ENCODE results near the gene CEP192. TPM values are rescaled to one million over a fixed set of nuclear protein-coding genes. Genes with fewer than 3 reads are reported as not detected.
"Not testable (repeated sequence)": the region's sequence is repeated elsewhere in the genome, so short reads cannot be mapped to it uniquely, and the experiment has no call there.

The CEP192 gene
- total and polyA plus RNA-seq, 7 donors = 4.6 to 30.4 (median 19.8) TPM

DNA sequence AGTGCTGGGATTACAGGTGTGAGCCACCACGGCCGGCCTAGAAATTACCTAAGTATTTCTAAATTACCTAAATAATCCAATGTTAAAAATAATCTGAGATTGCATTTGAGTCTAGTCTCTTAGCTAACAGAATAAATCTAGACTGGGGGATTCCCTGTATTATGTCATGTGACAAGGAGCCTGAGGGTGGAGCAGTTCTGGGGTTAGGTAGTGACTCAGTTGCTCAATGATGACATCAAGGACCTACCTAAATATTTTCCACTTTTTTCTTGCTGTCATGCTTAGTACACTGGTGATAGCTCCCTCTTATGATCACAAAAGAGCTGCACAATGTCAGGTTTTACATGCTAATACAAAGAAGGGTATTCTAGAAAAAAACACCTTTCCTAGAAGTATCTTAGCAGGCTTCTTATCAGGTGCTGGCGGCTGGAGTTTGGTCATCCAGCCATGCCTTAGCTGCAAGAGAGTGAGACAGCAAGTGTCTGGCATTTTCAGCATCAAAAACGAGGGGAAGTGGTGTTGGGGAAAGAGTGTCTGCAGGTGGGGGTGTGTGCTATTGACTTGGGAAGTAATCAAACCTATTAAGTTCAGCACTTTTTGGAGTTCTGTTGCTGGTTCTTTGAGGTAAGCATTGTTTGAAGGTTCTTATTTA, 17.5 kb upstream of the CEP192 start:
- 83 to 92% methylated on average over 4 of the region's 4 CpGs for WGBS, 2 donors
- intact Hi-C loops (cut with DNase I) = no loop called here
- no peak for DNase-seq
- Histone ChIP-seq H3K27ac (no peak overlapping the region), H3K4me3 (no peak overlapping the region), H3K4me1 (no peaks in the 10 kb centered on the region), H3K27me3 (no peaks in the 10 kb centered on the region), H3K9me3 (no peaks in the 10 kb centered on the region), H3K36me3 (peaks cover 0 to 52% (median 14%) of the 10 kb centered on the region in 4 donors)
- TF ChIP-seq POLR2AphosphoS5 (IDR thresholded peaks at IDR 0.05) = no peak
- TF ChIP-seq, protein P1, sequence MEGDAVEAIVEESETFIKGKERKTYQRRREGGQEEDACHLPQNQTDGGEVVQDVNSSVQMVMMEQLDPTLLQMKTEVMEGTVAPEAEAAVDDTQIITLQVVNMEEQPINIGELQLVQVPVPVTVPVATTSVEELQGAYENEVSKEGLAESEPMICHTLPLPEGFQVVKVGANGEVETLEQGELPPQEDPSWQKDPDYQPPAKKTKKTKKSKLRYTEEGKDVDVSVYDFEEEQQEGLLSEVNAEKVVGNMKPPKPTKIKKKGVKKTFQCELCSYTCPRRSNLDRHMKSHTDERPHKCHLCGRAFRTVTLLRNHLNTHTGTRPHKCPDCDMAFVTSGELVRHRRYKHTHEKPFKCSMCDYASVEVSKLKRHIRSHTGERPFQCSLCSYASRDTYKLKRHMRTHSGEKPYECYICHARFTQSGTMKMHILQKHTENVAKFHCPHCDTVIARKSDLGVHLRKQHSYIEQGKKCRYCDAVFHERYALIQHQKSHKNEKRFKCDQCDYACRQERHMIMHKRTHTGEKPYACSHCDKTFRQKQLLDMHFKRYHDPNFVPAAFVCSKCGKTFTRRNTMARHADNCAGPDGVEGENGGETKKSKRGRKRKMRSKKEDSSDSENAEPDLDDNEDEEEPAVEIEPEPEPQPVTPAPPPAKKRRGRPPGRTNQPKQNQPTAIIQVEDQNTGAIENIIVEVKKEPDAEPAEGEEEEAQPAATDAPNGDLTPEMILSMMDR (IDR thresholded peaks at IDR 0.05) = no peak
- no peak for TF ChIP-seq POLR2A (IDR thresholded peaks at IDR 0.05)
- TF ChIP-seq EP300 (IDR thresholded peaks at IDR 0.05) = no peak

DNA sequence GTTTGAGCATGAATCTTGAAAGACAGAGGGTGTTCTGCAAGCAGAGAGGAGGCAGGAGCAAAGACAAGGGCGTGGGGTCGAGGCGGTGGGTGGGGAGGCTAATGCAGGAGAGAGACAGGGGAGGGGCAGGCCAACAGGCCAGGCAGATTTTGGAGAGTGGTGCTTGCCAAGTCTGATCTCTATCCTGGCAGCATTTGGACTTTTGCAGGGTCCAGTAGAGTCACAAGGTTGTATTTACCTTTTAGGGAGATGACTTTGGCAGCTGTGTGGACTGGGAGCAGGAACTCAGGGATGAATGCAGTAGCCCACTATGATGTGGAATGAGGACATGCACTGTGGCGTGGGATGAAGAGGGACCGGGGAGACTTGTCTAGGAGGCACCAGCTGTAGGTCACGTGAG, 15.7 kb upstream of the CEP192 start:
- no peak for DNase-seq
- intact Hi-C loops (cut with DNase I) = no loop called here
- H3K36me3 ChIP-seq = peaks cover 0 to 52% (median 14%) of the 10 kb centered on the region in 4 donors
- TF ChIP-seq POLR2AphosphoS5 (IDR thresholded peaks at IDR 0.05) (no peak), EP300 (IDR thresholded peaks at IDR 0.05) (no peak), POLR2A (IDR thresholded peaks at IDR 0.05) (no peak)
- TF ChIP-seq, protein P1 (IDR thresholded peaks at IDR 0.05) = no peak
- no peak overlapping the region for H3K27ac ChIP-seq
- no peak overlapping the region for H3K4me3 ChIP-seq
- H3K4me1 ChIP-seq = no peaks in the 10 kb centered on the region
- 95 to 97% methylated on average over 6 of the region's 6 CpGs for WGBS, 2 donors
- H3K9me3 ChIP-seq = no peaks in the 10 kb centered on the region
- no peaks in the 10 kb centered on the region for H3K27me3 ChIP-seq

DNA sequence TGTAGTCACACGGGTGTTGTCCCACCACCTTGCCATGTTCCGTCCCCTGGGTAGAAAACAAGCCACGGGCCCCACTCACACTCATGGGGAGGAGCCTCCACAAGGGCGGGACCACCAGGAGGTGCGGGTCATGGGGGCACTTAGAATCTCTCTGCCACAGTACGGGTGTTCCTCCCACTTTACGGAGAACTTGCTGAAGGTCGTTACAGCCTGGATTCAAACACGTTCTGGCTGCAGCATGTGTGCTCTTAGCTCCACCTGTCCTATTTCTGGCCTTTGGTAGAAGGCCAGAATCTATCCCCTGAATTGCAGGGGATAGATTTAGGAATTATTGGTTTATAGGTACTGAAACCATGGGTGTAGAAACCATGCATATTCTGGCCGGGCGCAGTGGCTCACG, 14.9 kb upstream of the CEP192 start:
- no peaks in the 10 kb centered on the region for H3K27me3 ChIP-seq
- no peak overlapping the region for H3K27ac ChIP-seq
- DNase-seq = no peak
- H3K4me1 ChIP-seq = no peaks in the 10 kb centered on the region
- TF ChIP-seq POLR2A (IDR thresholded peaks at IDR 0.05) (no peak), POLR2AphosphoS5 (IDR thresholded peaks at IDR 0.05) (no peak), EP300 (IDR thresholded peaks at IDR 0.05) (no peak)
- TF ChIP-seq, protein P1 (IDR thresholded peaks at IDR 0.05) = no peak
- no peak overlapping the region for H3K4me3 ChIP-seq
- no peaks in the 10 kb centered on the region for H3K9me3 ChIP-seq
- H3K36me3 ChIP-seq = peaks cover 0 to 48% (median 14%) of the 10 kb centered on the region in 4 donors
- WGBS, 2 donors = 81 to 88% methylated on average over 12 of the region's 12 CpGs
- intact Hi-C loops (cut with DNase I) = no loop called here

DNA sequence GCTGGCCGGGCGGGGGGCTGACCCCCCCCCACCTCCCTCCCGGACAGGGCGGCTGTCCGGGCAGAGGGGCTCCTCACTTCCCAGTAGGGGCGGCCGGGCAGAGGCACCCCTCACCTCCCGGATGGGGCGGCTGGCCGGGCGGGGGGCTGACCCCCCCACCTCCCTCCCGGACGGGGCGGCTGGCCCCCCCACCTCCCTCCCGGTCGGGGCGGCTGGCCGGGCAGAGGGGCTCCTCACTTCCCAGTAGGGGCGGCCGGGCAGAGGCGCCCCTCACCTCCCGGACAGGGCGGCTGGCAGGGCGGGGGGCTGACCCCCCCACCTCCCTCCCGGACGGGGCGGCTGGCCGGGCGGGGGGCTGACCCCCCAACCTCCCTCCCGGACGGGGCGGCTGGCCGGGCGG, 11.1 kb upstream of the CEP192 start:
- WGBS, 2 donors = 92 to 95% methylated on average over 22 to 34 of the region's 34 CpGs
- H3K4me3 ChIP-seq; H3K27me3 ChIP-seq; H3K9me3 ChIP-seq; H3K4me1 ChIP-seq; DNase-seq; intact Hi-C loops (cut with DNase I); H3K27ac ChIP-seq: not testable (repeated sequence)
- peaks cover 0 to 47% (median 1%) of the 10 kb centered on the region in 4 donors for H3K36me3 ChIP-seq

DNA sequence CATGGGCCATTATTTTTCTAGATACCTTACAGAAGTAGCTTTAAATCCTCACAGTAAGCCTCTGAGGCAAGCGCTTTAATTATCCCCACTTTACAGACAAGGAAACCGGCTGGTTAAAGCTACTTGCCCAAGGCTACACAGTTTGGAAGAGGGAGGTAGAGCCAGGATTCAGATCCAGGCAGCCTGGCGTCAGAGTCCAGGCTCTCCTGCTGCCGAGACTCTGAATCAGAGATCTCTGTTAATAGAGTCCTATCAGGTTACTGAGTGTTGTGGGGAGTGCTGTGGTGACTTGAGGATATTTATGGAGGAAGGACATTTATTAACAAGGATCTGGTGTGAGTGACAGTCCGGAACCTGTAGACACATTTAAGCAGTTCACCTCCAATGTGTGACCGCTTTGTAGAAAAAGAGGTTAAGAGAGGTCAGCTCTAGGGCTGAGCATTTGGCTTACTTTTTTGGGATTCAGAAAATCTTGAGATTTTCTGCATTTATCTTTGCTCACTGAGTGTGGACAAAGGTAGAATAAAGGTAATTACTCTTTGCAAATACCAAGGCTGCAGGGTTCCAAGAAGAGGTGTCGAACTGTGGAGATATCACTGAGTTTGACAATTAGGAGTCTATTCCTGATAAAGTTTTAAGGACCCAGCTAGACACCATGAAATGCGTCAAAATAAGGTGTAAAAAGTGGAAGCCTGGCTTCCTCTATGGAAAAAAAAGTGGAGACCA, 1.6 kb upstream of the CEP192 start:
- H3K9me3 ChIP-seq = no peaks in the 10 kb centered on the region
- WGBS, 2 donors = 93 to 94% methylated on average over 8 of the region's 8 CpGs
- H3K36me3 ChIP-seq = peaks cover 0 to 17% (median 0%) of the 10 kb centered on the region in 4 donors
- H3K27ac ChIP-seq = no peak overlapping the region
- H3K4me1 ChIP-seq = peaks cover 0 to 29% (median 20%) of the 10 kb centered on the region in 4 donors
- no peak for DNase-seq
- no peaks in the 10 kb centered on the region for H3K27me3 ChIP-seq
- TF ChIP-seq POLR2AphosphoS5 (IDR thresholded peaks at IDR 0.05) (no peak), POLR2A (IDR thresholded peaks at IDR 0.05) (no peak), EP300 (IDR thresholded peaks at IDR 0.05) (no peak)
- TF ChIP-seq, protein P1 (IDR thresholded peaks at IDR 0.05) = no peak
- no peak overlapping the region for H3K4me3 ChIP-seq
- intact Hi-C loops (cut with DNase I) = loop anchor here (5.0 kb wide), 2 partner anchors 107 to 738 kb away; partner anchors contain the start of genes FAM210A, PTPN2 and RNMT

All from sigmoid colon (tissue), 7 donors.